ENCODE results near the gene ZNF599.
A peak's percentile ranks its signal among the peaks of the same experiment; 100 is the strongest.
"Not testable (repeated sequence)": the region's sequence is repeated elsewhere in the genome, so short reads cannot be mapped to it uniquely, and the experiment has no call there.

The ZNF599 gene

GRCh38 chr19:34772697-34773554 lies at the start of gene ZNF599:
Gene ZNF599 (minus strand): TSS chr19:34773215. CDS start chr19:34772841, 374 bp downstream.
- Mint-ChIP-seq H3K4me1 (peaks cover 20% of the 10 kb centered on the region), H3K9me3 (peaks cover 19% of the 10 kb centered on the region), H3K27ac (peak within 1 kb of the TSS; percentile 81), H3K4me3 (peak within 1 kb of the TSS; percentile 88), H3K36me3 (ENCODE audit: low read depth) (peaks cover 16% of the 10 kb centered on the region), H3K27me3 (peaks cover 4% of the 10 kb centered on the region)
- ATAC-seq (peak; percentile 98), DNase-seq (peak; percentile 93)

GRCh38 chr19:34818270-34818669 lies 45.3 kb upstream of the ZNF599 start:
- Mint-ChIP-seq H3K36me3 (ENCODE audit: low read depth) (peaks cover 6% of the 10 kb centered on the region), H3K9me3 (no peaks in the 10 kb centered on the region), H3K4me1 (no peaks in the 10 kb centered on the region), H3K27me3 (no peaks in the 10 kb centered on the region), H3K4me3 (no peak overlapping the region), H3K27ac (no peak overlapping the region)
- DNase-seq (no peak), ATAC-seq (no peak)

DNA sequence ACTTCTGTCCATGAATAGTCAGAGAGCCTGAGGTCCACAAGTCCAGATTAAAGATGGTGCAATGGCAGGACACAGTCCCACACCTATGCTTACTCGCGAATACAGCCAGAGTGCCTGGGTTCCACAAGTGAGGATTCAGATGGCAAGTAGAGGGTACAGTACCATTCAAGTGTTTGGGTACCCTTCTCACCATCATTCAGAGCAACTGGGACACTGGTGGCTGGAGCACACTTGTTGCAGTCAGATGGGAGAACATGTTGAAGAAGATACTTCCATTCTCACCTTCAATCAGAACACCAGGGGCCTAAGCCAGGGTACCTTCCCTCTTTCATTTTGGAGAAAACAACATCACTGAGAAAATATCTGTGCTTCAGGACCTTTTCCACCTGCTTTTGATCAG lies 43.7 kb upstream of the ZNF599 start:
- H3K36me3 Mint-ChIP-seq (ENCODE audit: low read depth) = peaks cover 6% of the 10 kb centered on the region
- H3K9me3 Mint-ChIP-seq = no peaks in the 10 kb centered on the region
- ATAC-seq (no peak), DNase-seq (no peak)
- H3K27me3 Mint-ChIP-seq = no peaks in the 10 kb centered on the region
- H3K4me1 Mint-ChIP-seq = no peaks in the 10 kb centered on the region
- no peak overlapping the region for H3K27ac Mint-ChIP-seq
- H3K4me3 Mint-ChIP-seq = no peak overlapping the region

- H3K4me3 Mint-ChIP-seq = no peak overlapping the region
- DNase-seq (no peak), ATAC-seq (no peak)
- no peak overlapping the region for H3K27ac Mint-ChIP-seq
- H3K4me1 Mint-ChIP-seq = no peaks in the 10 kb centered on the region
- H3K36me3 Mint-ChIP-seq (ENCODE audit: low read depth) = peaks cover 2% of the 10 kb centered on the region
- H3K27me3 Mint-ChIP-seq = no peaks in the 10 kb centered on the region
- H3K9me3 Mint-ChIP-seq = peaks cover 20% of the 10 kb centered on the region
Observed at GRCh38 chr19:34808566-34808965, 35.6 kb upstream of the ZNF599 start.

DNA sequence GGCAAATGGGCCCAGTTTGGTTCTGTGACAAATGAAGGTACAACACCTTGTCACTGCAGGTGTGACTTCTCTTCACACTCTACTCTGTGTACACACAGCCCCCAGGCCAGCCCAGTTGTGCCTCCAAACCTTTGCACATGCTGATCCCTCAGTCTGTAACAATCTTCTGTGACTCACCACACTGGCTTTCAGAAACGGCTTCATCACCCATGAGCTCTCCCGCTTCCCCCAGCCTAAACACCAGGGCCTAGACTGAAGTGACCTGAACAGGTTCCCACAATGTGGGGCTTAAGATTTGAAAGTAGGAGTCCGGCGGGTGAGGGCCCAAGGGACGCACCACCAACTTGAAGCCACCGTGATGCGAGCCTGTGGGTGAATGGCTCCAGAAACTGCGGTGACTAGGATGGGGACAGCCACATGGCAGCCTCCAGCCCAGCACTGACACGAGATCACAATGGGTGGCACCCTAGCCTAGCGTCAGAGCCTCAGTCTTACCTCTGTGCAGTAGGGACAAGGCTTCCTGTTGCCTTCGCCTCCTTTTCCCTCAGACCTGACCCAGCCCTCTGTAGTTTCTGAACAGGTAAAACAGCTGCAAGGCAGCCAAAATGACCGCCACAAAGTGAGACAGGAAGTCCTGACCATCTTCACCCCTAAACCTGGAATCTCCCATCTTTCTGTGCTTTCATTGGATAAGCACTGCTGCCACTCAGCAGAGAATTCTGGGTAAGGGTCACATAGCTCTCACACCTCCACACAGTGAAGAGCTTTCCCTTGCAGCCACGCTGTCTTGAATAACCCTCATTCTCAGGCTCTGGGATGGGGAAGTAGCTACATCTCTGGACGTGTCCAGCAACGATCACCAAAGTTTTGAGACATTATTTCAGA lies 34.2 kb upstream of the ZNF599 start:
- peaks cover 2% of the 10 kb centered on the region for H3K36me3 Mint-ChIP-seq (ENCODE audit: low read depth)
- no peak overlapping the region for H3K4me3 Mint-ChIP-seq
- ATAC-seq (no peak), DNase-seq (no peak)
- H3K27me3 Mint-ChIP-seq = no peaks in the 10 kb centered on the region
- H3K9me3 Mint-ChIP-seq = peaks cover 20% of the 10 kb centered on the region
- no peaks in the 10 kb centered on the region for H3K4me1 Mint-ChIP-seq
- no peak overlapping the region for H3K27ac Mint-ChIP-seq

- H3K36me3 Mint-ChIP-seq (ENCODE audit: low read depth) = peaks cover 4% of the 10 kb centered on the region
- H3K4me1 Mint-ChIP-seq = no peaks in the 10 kb centered on the region
- H3K27me3 Mint-ChIP-seq = no peaks in the 10 kb centered on the region
- H3K4me3 Mint-ChIP-seq = no peak overlapping the region
- H3K27ac Mint-ChIP-seq = no peak overlapping the region
- DNase-seq (no peak), ATAC-seq (no peak)
- H3K9me3 Mint-ChIP-seq = peaks cover 10% of the 10 kb centered on the region
Observed at GRCh38 chr19:34804115-34804514, 31.1 kb upstream of the ZNF599 start.

DNA sequence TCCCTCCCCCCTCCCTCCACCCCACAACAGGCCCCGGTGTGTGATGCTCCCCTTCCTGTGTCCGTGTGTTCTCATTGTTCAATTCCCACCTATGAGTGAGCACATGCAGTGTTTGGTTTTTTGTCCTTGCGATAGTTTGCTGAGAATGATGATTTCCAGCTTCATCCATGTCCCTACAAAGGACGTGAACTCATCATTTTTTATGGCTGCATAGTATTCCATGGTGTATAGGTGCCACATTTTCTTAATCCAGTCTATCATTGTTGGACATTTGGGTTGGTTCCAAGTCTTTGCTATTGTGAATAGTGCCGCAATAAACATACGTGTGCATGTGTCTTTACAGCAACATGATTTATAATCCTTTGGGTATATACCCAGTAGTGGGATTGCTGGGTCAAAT lies 23.9 kb upstream of the ZNF599 start:
- DNase-seq; H3K4me3 Mint-ChIP-seq; H3K4me1 Mint-ChIP-seq; H3K36me3 Mint-ChIP-seq (ENCODE audit: low read depth); H3K27me3 Mint-ChIP-seq; ATAC-seq; H3K27ac Mint-ChIP-seq: not testable (repeated sequence)
- peaks cover 14% of the 10 kb centered on the region for H3K9me3 Mint-ChIP-seq

- ATAC-seq (no peak), DNase-seq (no peak)
- Mint-ChIP-seq H3K9me3 (peaks cover 9% of the 10 kb centered on the region), H3K36me3 (ENCODE audit: low read depth) (peaks cover 2% of the 10 kb centered on the region), H3K27ac (no peak overlapping the region), H3K4me3 (no peak overlapping the region), H3K27me3 (no peaks in the 10 kb centered on the region), H3K4me1 (peaks cover 3% of the 10 kb centered on the region)
Observed at GRCh38 chr19:34794066-34794960, 21.3 kb upstream of the ZNF599 start.

DNA sequence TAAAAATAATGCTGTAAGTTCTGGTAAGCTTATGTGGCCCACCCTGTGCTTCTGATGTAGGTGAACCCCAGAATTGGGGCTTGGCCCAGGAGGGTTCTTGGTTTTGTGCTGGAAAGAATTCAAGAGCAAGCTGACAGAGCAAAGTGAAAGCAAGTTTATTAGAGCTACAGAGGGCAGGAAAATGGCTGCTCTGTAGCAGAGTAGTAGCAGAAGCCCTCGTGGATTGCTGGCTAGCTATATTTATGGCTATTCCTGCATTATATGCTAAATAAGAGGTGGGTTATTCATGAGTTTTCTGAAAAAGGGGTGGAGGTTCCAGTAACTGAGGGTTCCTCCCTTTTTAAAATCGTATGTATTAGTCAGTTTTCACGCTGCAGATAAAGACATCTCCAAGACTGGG lies 20.6 kb upstream of the ZNF599 start:
- Mint-ChIP-seq H3K27me3 (no peaks in the 10 kb centered on the region), H3K4me1 (peaks cover 3% of the 10 kb centered on the region), H3K27ac (no peak overlapping the region), H3K9me3 (peaks cover 6% of the 10 kb centered on the region), H3K36me3 (ENCODE audit: low read depth) (peaks cover 2% of the 10 kb centered on the region), H3K4me3 (no peak overlapping the region)
- DNase-seq (no peak), ATAC-seq (no peak)

DNA sequence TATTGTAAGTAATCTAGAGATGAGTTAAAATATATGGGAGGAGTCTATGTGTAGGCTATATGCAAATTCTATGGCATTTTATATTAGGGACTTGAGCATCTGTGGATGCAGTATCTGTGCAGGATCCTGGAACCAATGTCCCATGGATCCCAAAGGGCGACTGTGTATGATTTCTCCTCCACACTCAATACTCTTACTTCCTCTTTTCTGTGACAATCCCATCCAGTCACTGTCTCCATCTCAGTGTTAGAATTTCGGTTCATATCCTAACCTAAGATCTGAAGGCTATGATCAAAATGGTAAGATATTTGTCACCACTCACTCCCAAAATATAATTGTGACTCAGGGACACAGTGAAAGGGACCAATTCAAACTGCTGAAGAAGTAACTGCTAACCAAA lies 15.1 kb upstream of the ZNF599 start:
- ATAC-seq = no peak
- H3K9me3 Mint-ChIP-seq = peaks cover 5% of the 10 kb centered on the region
- H3K4me1 Mint-ChIP-seq = no peaks in the 10 kb centered on the region
- H3K27ac Mint-ChIP-seq = no peak overlapping the region
- no peak overlapping the region for H3K4me3 Mint-ChIP-seq
- H3K36me3 Mint-ChIP-seq (ENCODE audit: low read depth) = peaks cover 2% of the 10 kb centered on the region
- DNase-seq = no peak
- no peaks in the 10 kb centered on the region for H3K27me3 Mint-ChIP-seq

GRCh38 chr19:34787059-34787824 lies 14.2 kb upstream of the ZNF599 start:
- H3K27ac Mint-ChIP-seq = no peak overlapping the region
- H3K27me3 Mint-ChIP-seq = no peaks in the 10 kb centered on the region
- DNase-seq = no peak
- H3K9me3 Mint-ChIP-seq = peaks cover 5% of the 10 kb centered on the region
- H3K36me3 Mint-ChIP-seq (ENCODE audit: low read depth) = peaks cover under 1% of the 10 kb centered on the region
- no peak overlapping the region for H3K4me3 Mint-ChIP-seq
- no peaks in the 10 kb centered on the region for H3K4me1 Mint-ChIP-seq
- ATAC-seq = no peak

GRCh38 chr19:34786236-34786635 lies 13.2 kb upstream of the ZNF599 start:
- peaks cover 5% of the 10 kb centered on the region for H3K9me3 Mint-ChIP-seq
- no peaks in the 10 kb centered on the region for H3K36me3 Mint-ChIP-seq (ENCODE audit: low read depth)
- DNase-seq = no peak
- no peak overlapping the region for H3K27ac Mint-ChIP-seq
- H3K4me1 Mint-ChIP-seq = no peaks in the 10 kb centered on the region
- ATAC-seq = no peak
- H3K27me3 Mint-ChIP-seq = no peaks in the 10 kb centered on the region
- no peak overlapping the region for H3K4me3 Mint-ChIP-seq

- Mint-ChIP-seq H3K27me3 (peaks cover 4% of the 10 kb centered on the region), H3K36me3 (ENCODE audit: low read depth) (no peaks in the 10 kb centered on the region), H3K27ac (no peak overlapping the region), H3K4me3 (no peak overlapping the region), H3K9me3 (peaks cover 17% of the 10 kb centered on the region), H3K4me1 (no peaks in the 10 kb centered on the region)
- no peak for ATAC-seq
- no peak for DNase-seq
Observed at GRCh38 chr19:34779652-34780051, 6.6 kb upstream of the ZNF599 start.

All from activated naive CD8-positive, alpha-beta T cell treated with anti-CD3 and anti-CD28 coated beads, Interleukin-2, amount 50 U/mL, for 24 hours (primary cell).